SK-N-SH (cell line): Measurements from ENCODE around the gene MRPL58. TPM values are rescaled to one million over a fixed set of nuclear protein-coding genes. Genes with fewer than 3 reads are reported as not detected.

ENCODE experiments used
- CTCF ChIA-PET: fragments of 300-600, 350-600 bp; formaldehyde crosslinking; extraction: SDS; loops from one replicate; lab custom pipeline; 2021; lab: Yijun Ruan, JAX
- POLR2A ChIA-PET: fragments of 350-600 bp; sonication (Branson Sonifier 250); formaldehyde crosslinking; extraction: SDS; loops from one replicate; lab custom pipeline; 2020; ENCODE audit warnings: antibody characterized with exemption, inconsistent platforms; lab: Yijun Ruan, JAX
- DNase-seq: peaks from one replicate; pipeline ENCODE4 v3.0.0; 2012
- H2AFZ ChIP-seq: fragments of 200-600 bp; sonication (generic); 2 replicates; pipeline ENCODE4 v1.8.1; 2016; ENCODE audit warnings: antibody characterized with exemption, mild to moderate bottlenecking, low read depth
- H3F3A ChIP-seq: fragments of 200-600 bp; sonication (generic); replicated peaks from 2 replicates; pipeline ENCODE3; 2016; ENCODE audit warnings: antibody characterized with exemption, mild to moderate bottlenecking; ENCODE audit not compliant: insufficient read depth
- H3K27ac ChIP-seq, 2 experiments: fragments of 200-500 bp in 1 of 2; fragments of 200-600 bp in 1 of 2; sonication (Bioruptor generic) in 1 of 2; sonication (generic), shearing (Covaris generic) in 1 of 2; 2 replicates each; pipeline versions ENCODE4 v1.5.1 to v1.6.1; 2014 to 2016; ENCODE audit warnings: low read depth in 2 of 2, inconsistent platforms in 1 of 2, low read length in 1 of 2, mild to moderate bottlenecking in 1 of 2, mixed read lengths in 1 of 2
- H3K27me3 ChIP-seq: fragments of 200-600 bp; sonication (generic), shearing (Covaris generic); 2 replicates; pipeline ENCODE4 v1.6.1; 2016; ENCODE audit warnings: mixed run types; ENCODE audit not compliant: insufficient read depth
- H3K36me3 ChIP-seq, 2 experiments: fragments of 200-500 bp in 1 of 2; fragments of 200-600 bp in 1 of 2; sonication (Bioruptor generic) in 1 of 2; sonication (generic) in 1 of 2; replicated peaks in 1 of 2; 2 replicates each; pipeline versions ENCODE3 to v1.5.1; 2014 to 2016; ENCODE audit warnings: low read length in 1 of 2, mild to moderate bottlenecking in 1 of 2; ENCODE audit not compliant: insufficient read depth in 2 of 2, control insufficient read depth in 1 of 2
- H3K4me1 ChIP-seq, 2 experiments: fragments of 200-500 bp in 1 of 2; fragments of 200-600 bp in 1 of 2; sonication (Bioruptor generic) in 1 of 2; sonication (generic), shearing (Covaris generic) in 1 of 2; 2 replicates each; pipeline versions ENCODE4 v1.5.1 to v1.6.1; 2014 to 2016; ENCODE audit warnings: low read depth in 1 of 2, low read length in 1 of 2, mixed run types in 1 of 2; ENCODE audit not compliant: insufficient read depth in 2 of 2, control insufficient read depth in 1 of 2
- H3K4me2 ChIP-seq: fragments of 200-600 bp; sonication (generic), shearing (Covaris generic); 2 replicates; pipeline ENCODE4 v1.6.1; 2017; ENCODE audit warnings: mixed run types
- H3K4me3 ChIP-seq, 2 experiments: fragments of 200-500 bp in 1 of 2; fragments of 200-600 bp in 1 of 2; sonication (Bioruptor generic) in 1 of 2; sonication (generic), shearing (Covaris generic) in 1 of 2; 2 replicates each; pipeline versions ENCODE4 v1.5.1 to v1.8.1; 2014 to 2016; ENCODE audit warnings: low read depth in 2 of 2, inconsistent platforms in 1 of 2, low read length in 1 of 2, mild to moderate bottlenecking in 1 of 2, mixed read lengths in 1 of 2, moderate library complexity in 1 of 2
- H3K79me2 ChIP-seq: fragments of 200-600 bp; sonication (generic); 2 replicates; pipeline ENCODE4 v1.8.1; 2017; ENCODE audit warnings: mild to moderate bottlenecking; ENCODE audit not compliant: insufficient read depth
- H3K9ac ChIP-seq: fragments of 200-600 bp; sonication (generic); 2 replicates; pipeline ENCODE4 v1.6.1; 2017; ENCODE audit warnings: mixed run types
- H3K9me2 ChIP-seq: fragments of 200-600 bp; sonication (generic); 2 replicates; pipeline ENCODE4 v1.6.1; 2017; ENCODE audit warnings: mixed run types
- H3K9me3 ChIP-seq: fragments of 200-600 bp; sonication (generic); 2 replicates; pipeline ENCODE4 v1.6.1; 2017; ENCODE audit warnings: mixed run types, mild to moderate bottlenecking, moderate library complexity
- H4K20me1 ChIP-seq: fragments of 200-600 bp; sonication (generic); 2 replicates; pipeline ENCODE4 v1.6.1; 2017; ENCODE audit warnings: mild to moderate bottlenecking, mixed run types; ENCODE audit not compliant: insufficient read depth
- CHD2 ChIP-seq: fragments of 150-350 bp; IDR thresholded peaks from 2 replicates; pipeline ENCODE4 v1.6.1; 2018; ENCODE audit warnings: low read length; ENCODE audit not compliant: partially characterized antibody
- ELF1 ChIP-seq: IDR thresholded peaks from 2 replicates; pipeline ENCODE4 v1.4.0; 2012
- EZH2phosphoT487 ChIP-seq: fragments of 200-600 bp; sonication (generic); IDR thresholded peaks from 2 replicates; pipeline ENCODE4 v1.6.1; 2017; ENCODE audit warnings: low read depth, mixed run types, mild to moderate bottlenecking, antibody characterized with exemption, moderate library complexity, borderline replicate concordance
- FOSL2 ChIP-seq: IDR thresholded peaks from 2 replicates; pipeline ENCODE4 v1.4.0; 2012; ENCODE audit warnings: low read depth, mild to moderate bottlenecking, moderate library complexity, borderline replicate concordance
- GABPA ChIP-seq: IDR thresholded peaks from 2 replicates; pipeline ENCODE4 v1.4.0; 2012; ENCODE audit warnings: low read depth, mild to moderate bottlenecking
- GATA2 ChIP-seq: sonication (generic); formaldehyde crosslinking; IDR thresholded peaks from 2 replicates; pipeline ENCODE4 v1.5.0; 2020; ENCODE audit warnings: mild to moderate bottlenecking, missing genetic modification reagents
- JUND ChIP-seq: IDR thresholded peaks from 2 replicates; pipeline ENCODE4 v1.4.0; 2012
- MEF2A ChIP-seq: IDR thresholded peaks from 2 replicates; pipeline ENCODE4 v1.4.0; 2012; ENCODE audit warnings: low read depth, borderline replicate concordance
- MXI1 ChIP-seq: IDR thresholded peaks from 2 replicates; pipeline ENCODE4 v1.6.1; 2012; ENCODE audit warnings: mild to moderate bottlenecking, low read depth, low read length, improper control_type of control experiment
- POLR2AphosphoS5 ChIP-seq: IDR thresholded peaks from 2 replicates; pipeline ENCODE4 v1.6.1; 2012; ENCODE audit warnings: low read depth, low read length
- REST ChIP-seq: IDR thresholded peaks from 2 replicates; pipeline ENCODE4 v1.6.1; 2012; ENCODE audit warnings: mild to moderate bottlenecking, low read depth, low read length, moderate library complexity
- RFX5 ChIP-seq: IDR thresholded peaks from 2 replicates; pipeline ENCODE4 v1.6.1; 2012; ENCODE audit warnings: mild to moderate bottlenecking, improper control_type of control experiment, low read length
- SIN3A ChIP-seq: IDR thresholded peaks from 2 replicates; pipeline ENCODE4 v1.6.1; 2012; ENCODE audit warnings: low read depth, mild to moderate bottlenecking, low read length, moderate library complexity, borderline replicate concordance
- SMC3 ChIP-seq: IDR thresholded peaks from 2 replicates; pipeline ENCODE4 v1.6.1; 2012; ENCODE audit warnings: low read depth, low read length, improper control_type of control experiment
- TAF1 ChIP-seq: IDR thresholded peaks from 2 replicates; pipeline ENCODE4 v1.6.1; 2012; ENCODE audit warnings: low read depth, mild to moderate bottlenecking, low read length, moderate library complexity, borderline replicate concordance
- TCF12 ChIP-seq: IDR thresholded peaks from 2 replicates; pipeline ENCODE4 v1.4.0; 2012
- WGBS: methylation state at CpG from one replicate; pipeline ENCODE4 v1.1.6; 2017; ENCODE audit warnings: low lambda C conversion rate; 5-methylcytosine and 5-hydroxymethylcytosine counted together
- polyA plus RNA-seq, 3 experiments: library from polyadenylated mRNA; depleted of rRNA; stranded (reverse); fragments of >200 nt; gene quantifications; 2 replicates each; pipeline ENCODE4 v1.2.3, GENCODE V29; 2012
- TF ChIP-seq, protein P1 (sequence below): fragments of 200-600 bp; sonication (generic); IDR thresholded peaks from 2 replicates; pipeline ENCODE4 v1.6.1; 2017; ENCODE audit warnings: antibody characterized with exemption, mild to moderate bottlenecking, moderate library complexity
- TF ChIP-seq, protein P2 (sequence below): IDR thresholded peaks from 2 replicates; pipeline ENCODE4 v1.4.0; 2012; ENCODE audit warnings: low read depth, borderline replicate concordance
- TF ChIP-seq, protein P3 (sequence below): IDR thresholded peaks from 2 replicates; pipeline ENCODE4 v1.4.0; 2012; ENCODE audit warnings: low read depth, borderline replicate concordance

Gene MRPL58
- polyA plus RNA-seq, 1 of the 3 experiments (the other 2 are of a cell fraction): 87.3 TPM

DNA sequence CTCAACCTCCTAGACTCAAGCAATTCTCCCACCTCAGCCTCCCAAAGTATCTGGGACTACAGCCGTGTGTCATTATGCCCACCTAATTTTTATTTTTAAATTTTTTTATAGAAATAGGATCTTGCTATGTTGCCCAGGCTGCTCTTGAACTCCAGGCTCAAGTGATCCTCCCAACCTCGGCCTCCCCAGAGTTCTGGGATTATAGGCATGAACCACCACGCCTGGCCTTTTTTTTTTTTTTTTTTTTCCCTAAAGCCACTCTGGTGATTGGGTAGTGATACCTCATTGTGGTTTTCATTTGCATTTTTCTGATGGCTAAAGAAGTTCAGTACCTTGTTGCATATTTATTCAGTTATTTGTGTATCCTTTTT is 26.3 kb upstream of the MRPL58 start:
- ChIA-PET POLR2A (interaction anchor here (1.0 kb wide), 1 partner anchor 15 kb away, joined by 3 read pairs; no protein-coding TSS in a partner anchor), CTCF (interaction anchor here (1.3 to 1.6 kb wide), 2 partner anchors 21 to 26 kb away, joined by 5 to 8 read pairs; partner anchors contain the start of gene MRPL58)
- 95% methylated on average over 3 of the region's 3 CpGs for WGBS
- H4K20me1 ChIP-seq: no peaks in the 10 kb centered on the region
- H3K4me2 ChIP-seq: no peak overlapping the region
- peaks cover 45% of the 10 kb centered on the region for H3F3A ChIP-seq
- no peak overlapping the region for H3K27ac ChIP-seq
- H3K36me3 ChIP-seq: no peaks in the 10 kb centered on the region
- no peaks in the 10 kb centered on the region for H3K9me2 ChIP-seq
- H3K9me3 ChIP-seq: no peaks in the 10 kb centered on the region
- H2AFZ ChIP-seq: no peak overlapping the region
- DNase-seq: no peak
- H3K27me3 ChIP-seq: no peaks in the 10 kb centered on the region
- peaks cover 12 to 38% of the 10 kb centered on the region in 2 experiments; a peak in 3 of 4 replicates for H3K4me1 ChIP-seq
- H3K79me2 ChIP-seq: peaks cover 34% of the 10 kb centered on the region
- no peak overlapping the region for H3K9ac ChIP-seq
- no peak for TF ChIP-seq TCF12
- TF ChIP-seq, protein P1, sequence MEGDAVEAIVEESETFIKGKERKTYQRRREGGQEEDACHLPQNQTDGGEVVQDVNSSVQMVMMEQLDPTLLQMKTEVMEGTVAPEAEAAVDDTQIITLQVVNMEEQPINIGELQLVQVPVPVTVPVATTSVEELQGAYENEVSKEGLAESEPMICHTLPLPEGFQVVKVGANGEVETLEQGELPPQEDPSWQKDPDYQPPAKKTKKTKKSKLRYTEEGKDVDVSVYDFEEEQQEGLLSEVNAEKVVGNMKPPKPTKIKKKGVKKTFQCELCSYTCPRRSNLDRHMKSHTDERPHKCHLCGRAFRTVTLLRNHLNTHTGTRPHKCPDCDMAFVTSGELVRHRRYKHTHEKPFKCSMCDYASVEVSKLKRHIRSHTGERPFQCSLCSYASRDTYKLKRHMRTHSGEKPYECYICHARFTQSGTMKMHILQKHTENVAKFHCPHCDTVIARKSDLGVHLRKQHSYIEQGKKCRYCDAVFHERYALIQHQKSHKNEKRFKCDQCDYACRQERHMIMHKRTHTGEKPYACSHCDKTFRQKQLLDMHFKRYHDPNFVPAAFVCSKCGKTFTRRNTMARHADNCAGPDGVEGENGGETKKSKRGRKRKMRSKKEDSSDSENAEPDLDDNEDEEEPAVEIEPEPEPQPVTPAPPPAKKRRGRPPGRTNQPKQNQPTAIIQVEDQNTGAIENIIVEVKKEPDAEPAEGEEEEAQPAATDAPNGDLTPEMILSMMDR: no peak
- no peak for TF ChIP-seq FOSL2
- no peak for TF ChIP-seq MEF2A
- TF ChIP-seq POLR2AphosphoS5: no peak
- no peak for TF ChIP-seq TAF1
- no peak for TF ChIP-seq GABPA
- no peak for TF ChIP-seq ELF1
- no peak for TF ChIP-seq SMC3
- no peak for TF ChIP-seq JUND
- no peak for TF ChIP-seq MXI1
- TF ChIP-seq CHD2: no peak
- H3K4me3 ChIP-seq: no peak overlapping the region

GRCh38 chr17:74987418-74987908 is 25.0 kb upstream of the MRPL58 start, which contains the start of gene CDR2L:
Gene CDR2L, plus strand, starts transcription at chr17:74987632. Its CDS starts 412 bp downstream, at chr17:74988044.
- no peaks in the 10 kb centered on the region for H3K9me2 ChIP-seq
- H2AFZ ChIP-seq: peak within 1 kb of the TSS; percentile 78
- H4K20me1 ChIP-seq: no peaks in the 10 kb centered on the region
- H3K27ac ChIP-seq: peak within 1 kb of the TSS; percentile 92
- peak within 1 kb of the TSS; percentile 89 for H3K9ac ChIP-seq
- peak; percentile 98 for DNase-seq
- peaks cover 42% of the 10 kb centered on the region for H3K79me2 ChIP-seq
- peaks cover 6 to 35% of the 10 kb centered on the region in 2 experiments; a peak in 2 of 4 replicates for H3K4me1 ChIP-seq
- WGBS: 1% methylated on average over 39 of the region's 51 CpGs
- ChIA-PET POLR2A (interaction anchor here (0.5 to 6.9 kb wide), 11 partner anchors 12 to 302 kb away, joined by 3 to 197 read pairs (median 5); partner anchors contain the start of genes ARMC7, HID1, MRPL58 and SLC25A19), CTCF (interaction anchor here (0.6 to 10.9 kb wide), 14 partner anchors 9 to 194 kb away, joined by 3 to 136 read pairs (median 5); partner anchors contain the start of genes HID1, MRPL58 and OTOP2)
- peak within 1 kb of the TSS; percentile 94 for H3K4me2 ChIP-seq
- H3K9me3 ChIP-seq: no peaks in the 10 kb centered on the region
- H3K36me3 ChIP-seq: no peaks in the 10 kb centered on the region
- H3K4me3 ChIP-seq: peak within 1 kb of the TSS; percentile 80 to 93
- H3F3A ChIP-seq: peaks cover 42% of the 10 kb centered on the region
- no peaks in the 10 kb centered on the region for H3K27me3 ChIP-seq
- TF ChIP-seq, protein P2, sequence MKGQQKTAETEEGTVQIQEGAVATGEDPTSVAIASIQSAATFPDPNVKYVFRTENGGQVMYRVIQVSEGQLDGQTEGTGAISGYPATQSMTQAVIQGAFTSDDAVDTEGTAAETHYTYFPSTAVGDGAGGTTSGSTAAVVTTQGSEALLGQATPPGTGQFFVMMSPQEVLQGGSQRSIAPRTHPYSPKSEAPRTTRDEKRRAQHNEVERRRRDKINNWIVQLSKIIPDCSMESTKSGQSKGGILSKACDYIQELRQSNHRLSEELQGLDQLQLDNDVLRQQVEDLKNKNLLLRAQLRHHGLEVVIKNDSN: no peak
- TF ChIP-seq, protein P3, sequence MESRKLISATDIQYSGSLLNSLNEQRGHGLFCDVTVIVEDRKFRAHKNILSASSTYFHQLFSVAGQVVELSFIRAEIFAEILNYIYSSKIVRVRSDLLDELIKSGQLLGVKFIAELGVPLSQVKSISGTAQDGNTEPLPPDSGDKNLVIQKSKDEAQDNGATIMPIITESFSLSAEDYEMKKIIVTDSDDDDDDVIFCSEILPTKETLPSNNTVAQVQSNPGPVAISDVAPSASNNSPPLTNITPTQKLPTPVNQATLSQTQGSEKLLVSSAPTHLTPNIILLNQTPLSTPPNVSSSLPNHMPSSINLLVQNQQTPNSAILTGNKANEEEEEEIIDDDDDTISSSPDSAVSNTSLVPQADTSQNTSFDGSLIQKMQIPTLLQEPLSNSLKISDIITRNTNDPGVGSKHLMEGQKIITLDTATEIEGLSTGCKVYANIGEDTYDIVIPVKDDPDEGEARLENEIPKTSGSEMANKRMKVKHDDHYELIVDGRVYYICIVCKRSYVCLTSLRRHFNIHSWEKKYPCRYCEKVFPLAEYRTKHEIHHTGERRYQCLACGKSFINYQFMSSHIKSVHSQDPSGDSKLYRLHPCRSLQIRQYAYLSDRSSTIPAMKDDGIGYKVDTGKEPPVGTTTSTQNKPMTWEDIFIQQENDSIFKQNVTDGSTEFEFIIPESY: no peak
- TF ChIP-seq GATA2: no peak
- no peak for TF ChIP-seq EZH2phosphoT487
- no peak for TF ChIP-seq REST
- no peak for TF ChIP-seq FOSL2
- peak; percentile 89 for TF ChIP-seq TAF1
- TF ChIP-seq RFX5: no peak
- peak; percentile 17; the same call in 1 of the 2 replicates for TF ChIP-seq SMC3
- peak; percentile 60 for TF ChIP-seq MXI1
- TF ChIP-seq SIN3A: no peak
- no peak for TF ChIP-seq TCF12
- no peak for TF ChIP-seq MEF2A
